GM21723 (cell line): ENCODE measurements around the gene RASL11B.

Experiments
- ATAC-seq: cut with Tn5 transposase; IDR thresholded peaks from one replicate; pipeline ENCODE4 v1.9.1; 2021; ENCODE audit warnings: mild to moderate bottlenecking, moderate library complexity; ENCODE audit not compliant: unreplicated experiment

Gene RASL11B

GRCh38 chr4:52912608-52913007 is 50.5 kb downstream of the RASL11B start:
- no peak for ATAC-seq

DNA sequence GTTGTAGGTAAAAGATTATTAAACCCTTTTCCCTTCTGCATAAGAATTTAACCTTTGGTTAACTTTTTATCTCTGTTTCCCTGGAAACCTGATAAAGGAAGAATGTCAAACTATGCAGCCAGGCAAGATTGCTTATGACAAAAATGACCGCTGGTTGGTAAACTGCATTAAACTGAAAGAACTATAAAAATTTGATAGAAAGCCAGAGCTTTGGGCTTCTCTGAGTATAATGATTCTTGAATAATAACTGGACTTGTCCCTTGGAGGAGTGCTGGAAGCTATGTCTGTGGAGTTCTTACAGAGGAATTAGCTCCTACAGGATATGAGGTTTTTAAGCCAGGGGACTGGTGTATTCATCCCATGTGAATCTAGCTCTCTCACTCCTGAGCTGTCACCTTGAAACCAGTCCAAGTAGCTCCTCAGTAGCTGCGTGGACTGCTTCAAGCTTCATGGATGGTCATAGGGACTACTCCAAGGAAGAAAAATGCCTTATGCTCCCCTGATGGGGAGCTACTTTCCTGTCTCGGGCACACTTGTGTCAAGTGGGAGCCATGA is 52.0 kb downstream of the RASL11B start:
- ATAC-seq = no peak

DNA sequence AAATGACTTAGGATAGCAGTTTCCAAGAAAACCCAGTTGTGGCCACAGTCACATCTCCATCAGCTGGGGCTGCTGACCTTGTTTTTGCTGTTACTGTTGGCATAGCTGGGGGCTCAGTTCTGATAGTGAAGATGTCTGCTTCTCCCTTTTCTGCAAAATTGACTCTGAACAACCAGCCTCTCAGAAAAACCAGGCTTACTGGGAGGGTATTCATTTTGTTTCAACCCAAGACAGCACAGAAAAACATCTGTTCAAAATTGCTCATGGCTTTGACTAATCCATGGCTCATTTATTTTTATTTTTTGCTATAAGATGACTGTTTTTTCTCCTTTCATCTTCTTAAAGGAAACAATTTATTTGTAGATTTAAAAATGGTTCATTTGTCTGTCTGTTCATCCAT is 53.1 kb downstream of the RASL11B start:
- ATAC-seq = no peak

GRCh38 chr4:52915730-52916300 is 53.7 kb downstream of the RASL11B start:
- no peak for ATAC-seq
